Activated CD4-positive, alpha-beta memory T cell treated with anti-CD3 and anti-CD28 coated beads for 36 hours (primary cell): Measurements from ENCODE around the gene SNTA1. TPM values are rescaled to one million over a fixed set of nuclear protein-coding genes. Genes with fewer than 3 reads are reported as not detected.

Source experiments
- CTCF ChIA-PET: fragments of 350-600 bp; sonication (Branson Sonifier 250); formaldehyde crosslinking; loops from one replicate; lab custom pipeline; 2021; ENCODE audit warnings: antibody characterized with exemption, inconsistent platforms; lab: Charles Lee
- POLR2A ChIA-PET: fragments of 350-600 bp; sonication (Branson Sonifier 250); formaldehyde crosslinking; loops from one replicate; lab custom pipeline; 2021; ENCODE audit warnings: antibody characterized with exemption; lab: Charles Lee
- DNase-seq: peaks from one replicate; pipeline ENCODE4 v3.0.0-alpha.2; 2020
- H3K27ac Mint-ChIP-seq: one replicate; pipeline ENCODE4 v1.8.0; 2021; ENCODE audit warnings: mixed read lengths
- H3K27me3 Mint-ChIP-seq: one replicate; pipeline ENCODE4 v1.8.0; 2021; ENCODE audit warnings: mixed read lengths
- H3K36me3 Mint-ChIP-seq: one replicate; pipeline ENCODE4 v1.8.0; 2021; ENCODE audit warnings: mixed read lengths
- H3K4me1 Mint-ChIP-seq: one replicate; pipeline ENCODE4 v1.8.0; 2021; ENCODE audit warnings: low read depth, mixed read lengths
- H3K4me3 Mint-ChIP-seq: one replicate; pipeline ENCODE4 v1.8.0; 2021; ENCODE audit warnings: mild to moderate bottlenecking, mixed read lengths
- H3K9me3 Mint-ChIP-seq: one replicate; pipeline ENCODE4 v1.8.0; 2021; ENCODE audit warnings: mixed read lengths
- intact Hi-C: fragments of 100-400 bp; cut with micrococcal nuclease; formaldehyde crosslinking; loops from one replicate; pipeline ENCODE4 v1.15.1; 2023
- total RNA-seq, 2 experiments: library from RNA; stranded (reverse); gene quantifications; one replicate each; pipeline ENCODE4 v1.2.3, GENCODE V29; 2021

SNTA1 gene
- total RNA-seq, 2 experiments from 2014 or later, result 5.6 to 5.7 TPM

DNA sequence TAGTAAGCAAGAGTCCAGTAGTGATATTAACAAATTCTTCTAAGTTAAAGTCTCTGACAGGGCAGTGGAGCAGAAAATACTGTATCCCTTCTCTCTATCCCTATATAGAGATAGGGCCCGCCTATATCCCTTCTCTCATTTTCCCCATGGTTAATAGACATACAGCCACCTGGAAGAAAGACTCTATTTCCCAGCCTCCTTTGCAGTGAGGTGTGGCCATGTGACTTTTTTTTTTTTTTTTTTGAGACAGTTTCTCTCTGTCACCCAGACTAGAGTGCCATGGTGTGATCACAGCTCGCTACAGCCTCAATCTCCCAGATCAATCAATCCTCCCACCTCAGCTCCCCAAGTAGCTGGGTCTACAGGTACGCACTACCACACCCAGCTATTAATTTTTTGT lies 25.5 kb downstream of the SNTA1 start:
- Mint-ChIP-seq H3K27ac (no peak overlapping the region), H3K9me3 (no peaks in the 10 kb centered on the region), H3K4me3 (no peak overlapping the region), H3K36me3 (no peaks in the 10 kb centered on the region), H3K27me3 (no peaks in the 10 kb centered on the region), H3K4me1 (no peaks in the 10 kb centered on the region)
- CTCF ChIA-PET, result no interaction called here
- DNase-seq, result no peak
- intact Hi-C loops, result no loop called here
- POLR2A ChIA-PET, result no interaction called here

GRCh38 chr20:33415948-33416347 lies 27.6 kb downstream of the SNTA1 start:
- Mint-ChIP-seq H3K36me3 (peaks cover 2% of the 10 kb centered on the region), H3K4me1 (no peaks in the 10 kb centered on the region), H3K27ac (no peak overlapping the region), H3K27me3 (no peaks in the 10 kb centered on the region), H3K4me3 (no peak overlapping the region), H3K9me3 (no peaks in the 10 kb centered on the region)
- ChIA-PET POLR2A (no interaction called here), CTCF (no interaction called here)
- intact Hi-C loops, result no loop called here
- DNase-seq, result peak; percentile 13

- H3K27me3 Mint-ChIP-seq, result no peaks in the 10 kb centered on the region
- no peak overlapping the region for H3K4me3 Mint-ChIP-seq
- no peak overlapping the region for H3K27ac Mint-ChIP-seq
- intact Hi-C loops, result no loop called here
- no peak for DNase-seq
- POLR2A ChIA-PET, result no interaction called here
- H3K9me3 Mint-ChIP-seq, result no peaks in the 10 kb centered on the region
- CTCF ChIA-PET, result no interaction called here
- H3K4me1 Mint-ChIP-seq, result no peaks in the 10 kb centered on the region
- peaks cover 2% of the 10 kb centered on the region for H3K36me3 Mint-ChIP-seq
Observed at GRCh38 chr20:33412484-33412838, 31.1 kb downstream of the SNTA1 start.

DNA sequence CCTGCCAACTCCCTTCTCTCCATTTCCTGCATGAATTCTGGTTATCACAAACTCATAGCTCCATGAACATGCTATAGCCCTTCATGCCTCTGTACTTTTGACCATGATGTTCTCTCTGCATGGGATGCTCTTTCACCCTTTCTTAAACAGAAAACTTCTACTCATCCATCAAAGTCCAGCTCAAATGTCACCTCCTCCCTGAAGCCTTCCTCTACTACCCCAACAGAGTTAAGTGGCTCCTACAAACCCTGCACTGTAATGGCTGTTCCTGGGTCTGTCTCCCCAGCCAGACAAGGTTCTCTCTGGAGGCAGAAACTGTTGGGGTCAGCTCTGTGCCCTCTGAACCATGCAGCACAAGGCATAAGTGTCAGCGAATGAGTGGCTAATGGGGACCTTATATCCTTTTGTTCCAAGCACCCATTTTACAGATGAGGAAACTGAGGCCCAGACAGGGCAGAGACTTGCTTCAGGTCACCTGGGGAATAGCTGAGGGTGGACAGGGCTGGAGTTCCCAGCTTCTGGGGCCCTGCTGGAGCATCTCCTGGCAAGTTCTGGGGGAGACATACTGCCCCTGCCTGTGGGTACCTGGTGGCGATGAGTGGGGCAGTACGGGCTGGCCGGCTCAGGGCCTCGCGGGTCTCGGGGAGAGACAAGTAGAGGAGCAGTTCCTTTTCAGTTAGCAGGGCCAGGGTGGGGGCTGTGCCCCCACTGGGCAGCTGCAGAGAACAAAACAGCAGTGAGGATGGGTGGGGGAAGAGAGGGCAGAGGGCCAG lies 31.7 kb downstream of the SNTA1 start:
- ChIA-PET CTCF (no interaction called here), POLR2A (no interaction called here)
- intact Hi-C loops, result no loop called here
- no peaks in the 10 kb centered on the region for H3K27me3 Mint-ChIP-seq
- H3K27ac Mint-ChIP-seq, result no peak overlapping the region
- peaks cover 3% of the 10 kb centered on the region for H3K4me1 Mint-ChIP-seq
- DNase-seq, result no peak
- no peak overlapping the region for H3K4me3 Mint-ChIP-seq
- H3K36me3 Mint-ChIP-seq, result peaks cover 2% of the 10 kb centered on the region
- no peaks in the 10 kb centered on the region for H3K9me3 Mint-ChIP-seq

GRCh38 chr20:33411242-33411641 lies 32.3 kb downstream of the SNTA1 start:
- no peak overlapping the region for H3K4me3 Mint-ChIP-seq
- peaks cover 3% of the 10 kb centered on the region for H3K4me1 Mint-ChIP-seq
- no peaks in the 10 kb centered on the region for H3K27me3 Mint-ChIP-seq
- ChIA-PET CTCF (no interaction called here), POLR2A (no interaction called here)
- no peak for DNase-seq
- peaks cover 2% of the 10 kb centered on the region for H3K36me3 Mint-ChIP-seq
- intact Hi-C loops, result no loop called here
- no peak overlapping the region for H3K27ac Mint-ChIP-seq
- H3K9me3 Mint-ChIP-seq, result no peaks in the 10 kb centered on the region

DNA sequence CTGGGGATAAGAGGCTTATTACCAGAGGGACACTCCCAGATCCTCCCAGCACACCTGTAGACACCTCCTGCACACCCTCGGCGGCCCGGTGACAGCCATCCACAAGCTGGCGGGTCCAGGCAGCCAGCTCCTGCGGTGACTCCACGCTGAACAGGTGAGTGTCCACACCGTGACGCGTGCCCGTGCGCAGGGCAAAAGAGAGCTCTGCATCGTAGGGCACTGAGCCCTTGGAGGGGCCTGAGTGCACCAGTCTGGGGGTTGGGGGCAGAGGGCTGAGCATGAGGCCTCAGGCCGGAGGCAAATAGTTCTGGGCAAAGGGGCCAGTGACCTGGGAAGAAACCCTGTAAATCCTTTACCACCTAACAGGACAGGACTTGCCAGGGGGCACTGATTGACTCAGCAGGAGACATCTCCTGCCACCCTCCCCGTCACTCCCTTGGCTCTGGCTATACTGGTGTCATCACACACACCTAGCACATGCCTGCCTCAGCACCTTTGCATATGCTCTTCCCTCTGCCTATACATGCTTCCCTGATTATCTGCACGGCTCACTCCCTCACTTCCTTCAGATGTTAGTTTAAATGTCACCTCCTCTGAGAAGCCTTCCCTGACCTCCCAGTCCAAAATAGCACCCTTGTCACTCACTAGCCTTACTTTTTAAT lies 33.4 kb downstream of the SNTA1 start:
- no peaks in the 10 kb centered on the region for H3K27me3 Mint-ChIP-seq

GRCh38 chr20:33408716-33409654 lies 34.6 kb downstream of the SNTA1 start:
- CTCF ChIA-PET, result no interaction called here

More for the DNA sequence above, 33.4 kb downstream of the SNTA1 start:
- H3K36me3 Mint-ChIP-seq, result peaks cover 2% of the 10 kb centered on the region
- no peak overlapping the region for H3K27ac Mint-ChIP-seq
- POLR2A ChIA-PET, result no interaction called here
- intact Hi-C loops, result no loop called here
- no peak for DNase-seq
- no peaks in the 10 kb centered on the region for H3K9me3 Mint-ChIP-seq
- CTCF ChIA-PET, result no interaction called here
- peaks cover 3% of the 10 kb centered on the region for H3K4me1 Mint-ChIP-seq
- no peak overlapping the region for H3K4me3 Mint-ChIP-seq

DNA sequence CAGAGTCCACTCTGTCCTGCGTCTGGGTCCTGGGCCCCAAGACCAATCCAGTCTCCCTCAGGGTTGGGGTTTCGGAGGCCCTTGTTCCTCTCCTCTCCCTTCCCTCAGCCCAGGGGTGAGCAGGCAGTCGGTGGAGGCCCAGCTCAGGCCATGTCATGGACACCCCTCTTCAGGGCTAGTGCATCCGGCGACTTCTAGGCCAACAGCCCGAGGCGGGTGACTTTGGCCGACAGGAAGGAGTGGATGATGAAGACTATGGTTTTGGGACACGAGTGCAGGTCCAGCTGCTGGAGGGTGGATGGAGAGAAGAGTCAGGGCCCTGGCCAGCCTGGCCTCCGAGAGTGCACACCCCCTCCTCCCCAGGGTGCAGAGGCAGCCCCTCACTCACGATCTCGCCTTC lies 35.2 kb downstream of the SNTA1 start:
- H3K9me3 Mint-ChIP-seq, result no peaks in the 10 kb centered on the region
- H3K27me3 Mint-ChIP-seq, result no peaks in the 10 kb centered on the region
- no peak overlapping the region for H3K27ac Mint-ChIP-seq
- CTCF ChIA-PET, result no interaction called here
- no peak for DNase-seq
- POLR2A ChIA-PET, result no interaction called here
- peaks cover 3% of the 10 kb centered on the region for H3K4me1 Mint-ChIP-seq
- peaks cover 2% of the 10 kb centered on the region for H3K36me3 Mint-ChIP-seq
- intact Hi-C loops, result no loop called here
- no peak overlapping the region for H3K4me3 Mint-ChIP-seq

More at GRCh38 chr20:33408716-33409654, 34.6 kb downstream of the SNTA1 start:
- intact Hi-C loops, result no loop called here
- H3K9me3 Mint-ChIP-seq, result no peaks in the 10 kb centered on the region
- peaks cover 3% of the 10 kb centered on the region for H3K4me1 Mint-ChIP-seq
- POLR2A ChIA-PET, result no interaction called here
- H3K4me3 Mint-ChIP-seq, result no peak overlapping the region
- no peak for DNase-seq
- no peaks in the 10 kb centered on the region for H3K27me3 Mint-ChIP-seq
- peaks cover 2% of the 10 kb centered on the region for H3K36me3 Mint-ChIP-seq
- no peak overlapping the region for H3K27ac Mint-ChIP-seq

GRCh38 chr20:33407796-33408195 lies 35.8 kb downstream of the SNTA1 start:
- Mint-ChIP-seq H3K4me1 (peaks cover 3% of the 10 kb centered on the region), H3K36me3 (peaks cover 2% of the 10 kb centered on the region), H3K27me3 (no peaks in the 10 kb centered on the region), H3K9me3 (no peaks in the 10 kb centered on the region), H3K4me3 (no peak overlapping the region), H3K27ac (peak overlapping the region; percentile 39)
- ChIA-PET POLR2A (no interaction called here), CTCF (no interaction called here)
- intact Hi-C loops, result no loop called here
- no peak for DNase-seq

DNA sequence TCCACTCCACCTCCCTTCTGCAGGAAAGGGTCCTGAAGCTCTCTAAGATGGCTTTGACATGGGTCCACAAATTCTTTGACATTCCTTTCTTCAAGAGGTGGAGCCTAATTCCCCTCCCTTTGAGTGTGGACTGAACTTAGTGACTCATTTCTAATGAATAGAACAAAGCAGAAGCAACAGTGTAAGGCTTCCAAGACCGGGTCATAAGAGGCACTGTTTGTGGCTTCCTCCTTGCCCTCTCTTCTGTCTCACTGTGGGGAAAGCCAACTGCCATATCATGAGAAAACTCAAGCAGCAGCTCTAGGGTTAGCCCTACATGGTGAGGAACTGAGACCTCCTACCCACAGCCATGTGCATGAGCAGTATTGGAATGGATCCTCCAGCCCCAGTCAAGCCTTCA lies 36.3 kb downstream of the SNTA1 start:
- Mint-ChIP-seq H3K27ac (peak overlapping the region; percentile 39), H3K4me1 (peaks cover 7% of the 10 kb centered on the region), H3K36me3 (peaks cover 2% of the 10 kb centered on the region), H3K27me3 (no peaks in the 10 kb centered on the region), H3K4me3 (no peak overlapping the region), H3K9me3 (no peaks in the 10 kb centered on the region)
- intact Hi-C loops, result no loop called here
- no peak for DNase-seq
- POLR2A ChIA-PET, result interaction anchor here (0.8 kb wide), 1 partner anchor 1122 kb away, joined by 3 read pairs; no protein-coding TSS in a partner anchor
- CTCF ChIA-PET, result no interaction called here

- no peak overlapping the region for H3K4me3 Mint-ChIP-seq
- H3K9me3 Mint-ChIP-seq, result no peaks in the 10 kb centered on the region
- H3K27me3 Mint-ChIP-seq, result no peaks in the 10 kb centered on the region
- ChIA-PET POLR2A (no interaction called here), CTCF (interaction anchor here (0.6 kb wide), 1 partner anchor 705 kb away, joined by 4 read pairs; no protein-coding TSS in a partner anchor)
- H3K36me3 Mint-ChIP-seq, result peaks cover 1% of the 10 kb centered on the region
- no peak overlapping the region for H3K27ac Mint-ChIP-seq
- DNase-seq, result no peak
- peaks cover 23% of the 10 kb centered on the region for H3K4me1 Mint-ChIP-seq
- intact Hi-C loops, result loop anchor here (5.0 kb wide), 1 partner anchor 263 kb away; the partner anchor contains the start of gene ACTL10
Observed at GRCh38 chr20:33404281-33404680, 39.3 kb downstream of the SNTA1 start.
